Ectodermal cell (in vitro differentiated cells): ENCODE measurements around the gene SYT13.

ENCODE experiments used
- H3K27ac ChIP-seq: 2 replicates; pipeline ENCODE4 v1.7.0; 2013; ENCODE audit warnings: mild to moderate bottlenecking, low read depth, low read length; ENCODE audit not compliant: insufficient read depth, poor library complexity, severe bottlenecking
- H3K27me3 ChIP-seq: 2 replicates; pipeline ENCODE4 v1.7.0; 2013; ENCODE audit warnings: mild to moderate bottlenecking, low read length; ENCODE audit not compliant: insufficient read depth, control insufficient read depth, poor library complexity, severe bottlenecking
- H3K36me3 ChIP-seq: one replicate; pipeline ENCODE4 v1.7.0; 2013; ENCODE audit warnings: low read length; ENCODE audit not compliant: control insufficient read depth, insufficient read depth
- H3K4me1 ChIP-seq: one replicate; pipeline ENCODE4 v1.7.0; 2013; ENCODE audit warnings: low read length; ENCODE audit not compliant: control insufficient read depth, insufficient read depth
- H3K4me3 ChIP-seq: 2 replicates; pipeline ENCODE4 v1.7.0; 2013; ENCODE audit warnings: low read depth, low read length, control low read depth; ENCODE audit not compliant: insufficient read depth
- H3K9me3 ChIP-seq: 2 replicates; pipeline ENCODE4 v1.7.0; 2013; ENCODE audit warnings: mild to moderate bottlenecking, low read length, moderate library complexity; ENCODE audit not compliant: control insufficient read depth
- WGBS, 2 experiments: methylation state at CpG; one replicate each; pipeline ENCODE4 v1.1.7; 2013; ENCODE audit warnings: missing lambda C conversion rate in 2 of 2; 5-methylcytosine and 5-hydroxymethylcytosine counted together

SYT13 gene

GRCh38 chr11:45237711-45238315 is 48.3 kb downstream of the SYT13 start:
- H3K9me3 ChIP-seq: no peaks in the 10 kb centered on the region
- 68 to 76% methylated on average over 4 of the region's 4 CpGs for WGBS, 2 experiments
- no peaks in the 10 kb centered on the region for H3K4me1 ChIP-seq
- no peaks in the 10 kb centered on the region for H3K27me3 ChIP-seq
- no peaks in the 10 kb centered on the region for H3K36me3 ChIP-seq
- H3K4me3 ChIP-seq: no peak overlapping the region
- H3K27ac ChIP-seq: no peak overlapping the region

- H3K27ac ChIP-seq: no peak overlapping the region
- H3K4me3 ChIP-seq: no peak overlapping the region
- 93 to 94% methylated on average over 12 to 14 of the region's 15 CpGs for WGBS, 2 experiments
These were observed 51.7 kb downstream of the SYT13 start for GRCh38 chr11:45234306-45235006.

GRCh38 chr11:45233804-45234170 is 52.4 kb downstream of the SYT13 start:
- H3K4me3 ChIP-seq: no peak overlapping the region
- WGBS, 2 experiments: 89 to 90% methylated on average over 14 of the region's 14 CpGs
- H3K36me3 ChIP-seq: no peaks in the 10 kb centered on the region
- H3K27me3 ChIP-seq: no peaks in the 10 kb centered on the region
- H3K4me1 ChIP-seq: no peaks in the 10 kb centered on the region
- H3K9me3 ChIP-seq: no peaks in the 10 kb centered on the region
- H3K27ac ChIP-seq: no peak overlapping the region

More at GRCh38 chr11:45234306-45235006, 51.7 kb downstream of the SYT13 start:
- no peaks in the 10 kb centered on the region for H3K36me3 ChIP-seq
- H3K4me1 ChIP-seq: no peaks in the 10 kb centered on the region
- no peaks in the 10 kb centered on the region for H3K27me3 ChIP-seq
- H3K9me3 ChIP-seq: no peaks in the 10 kb centered on the region

- no peaks in the 10 kb centered on the region for H3K36me3 ChIP-seq
- WGBS, 2 experiments: 60 to 69% methylated on average over 16 of the region's 17 CpGs
These were observed 52.9 kb downstream of the SYT13 start for GRCh38 chr11:45233121-45233803.

GRCh38 chr11:45232341-45233080 is 53.6 kb downstream of the SYT13 start:
- Histone ChIP-seq H3K9me3 (no peaks in the 10 kb centered on the region), H3K27ac (no peak overlapping the region), H3K36me3 (no peaks in the 10 kb centered on the region), H3K4me1 (no peaks in the 10 kb centered on the region), H3K4me3 (no peak overlapping the region), H3K27me3 (no peaks in the 10 kb centered on the region)
- WGBS, 2 experiments: 88 to 93% methylated on average over 3 to 4 of the region's 5 CpGs

More at GRCh38 chr11:45233121-45233803, 52.9 kb downstream of the SYT13 start:
- H3K9me3 ChIP-seq: no peaks in the 10 kb centered on the region
- no peak overlapping the region for H3K4me3 ChIP-seq
- H3K4me1 ChIP-seq: no peaks in the 10 kb centered on the region
- H3K27ac ChIP-seq: no peak overlapping the region
- no peaks in the 10 kb centered on the region for H3K27me3 ChIP-seq

GRCh38 chr11:45229401-45230020 is 56.6 kb downstream of the SYT13 start:
- Histone ChIP-seq H3K9me3 (no peaks in the 10 kb centered on the region), H3K4me3 (no peak overlapping the region), H3K27me3 (no peaks in the 10 kb centered on the region), H3K27ac (no peak overlapping the region), H3K36me3 (no peaks in the 10 kb centered on the region), H3K4me1 (no peaks in the 10 kb centered on the region)
- WGBS, 2 experiments: 96 to 98% methylated on average over 4 to 5 of the region's 5 CpGs

GRCh38 chr11:45227836-45228235 is 58.3 kb downstream of the SYT13 start:
- Histone ChIP-seq H3K27me3 (no peaks in the 10 kb centered on the region), H3K4me3 (no peak overlapping the region), H3K4me1 (no peaks in the 10 kb centered on the region), H3K36me3 (no peaks in the 10 kb centered on the region), H3K27ac (no peak overlapping the region), H3K9me3 (no peaks in the 10 kb centered on the region)
- 96 to 97% methylated on average over 18 to 19 of the region's 19 CpGs for WGBS, 2 experiments

GRCh38 chr11:45226901-45227300 is 59.2 kb downstream of the SYT13 start:
- H3K4me3 ChIP-seq: no peak overlapping the region
- WGBS, 2 experiments: 96% methylated on average over 21 of the region's 21 CpGs

GRCh38 chr11:45225961-45226871 is 59.9 kb downstream of the SYT13 start:
- H3K36me3 ChIP-seq: peaks cover 7% of the 10 kb centered on the region
- 97% methylated on average over 39 of the region's 39 CpGs for WGBS, 2 experiments
- H3K27ac ChIP-seq: no peak overlapping the region
- no peak overlapping the region for H3K4me3 ChIP-seq
- no peaks in the 10 kb centered on the region for H3K9me3 ChIP-seq
- no peaks in the 10 kb centered on the region for H3K27me3 ChIP-seq
- no peaks in the 10 kb centered on the region for H3K4me1 ChIP-seq

More at GRCh38 chr11:45226901-45227300, 59.2 kb downstream of the SYT13 start:
- Histone ChIP-seq H3K4me1 (no peaks in the 10 kb centered on the region), H3K27ac (no peak overlapping the region), H3K9me3 (no peaks in the 10 kb centered on the region), H3K27me3 (no peaks in the 10 kb centered on the region), H3K36me3 (peaks cover 7% of the 10 kb centered on the region)
